ENCODE results near the gene SLC25A29. TPM values are rescaled to one million over a fixed set of nuclear protein-coding genes. Genes with fewer than 3 reads are reported as not detected.

SLC25A29 gene
- polyA plus RNA-seq, 1 donor (not counting 4 experiments of a cell fraction or from before 2014, with no cell fraction given), result 16.3 TPM

GRCh38 chr14:100332797-100333196 is 26.6 kb upstream of the SLC25A29 start:
- peaks cover 15 to 26% of the 10 kb centered on the region in 2 experiments for H3K36me3 ChIP-seq (ENCODE audit: control insufficient read depth in 2 of 2, extremely low read depth in 1 of 2, insufficient read depth in 2 of 2, low read length in 2 of 2)
- no peak for DNase-seq (ENCODE audit: low read depth, low spot score)
- no peaks in the 10 kb centered on the region for H3K79me2 ChIP-seq (ENCODE audit: control insufficient read depth, insufficient read depth, low read length)
- dilution Hi-C loops (cut with MboI; ENCODE audit: extremely low pct_ligation_motif_present, low sequenced_read_pairs), result no loop called here
- H3K4me1 ChIP-seq (ENCODE audit: control insufficient read depth, extremely low read depth, insufficient read depth, low read length), result no peaks in the 10 kb centered on the region
- H4K20me1 ChIP-seq (ENCODE audit: control insufficient read depth, extremely low read depth, insufficient read depth, low read length), result no peaks in the 10 kb centered on the region
- H3K9me1 ChIP-seq (ENCODE audit: control insufficient read depth, extremely low read depth, insufficient read depth, low read length), result no peaks in the 10 kb centered on the region
- H3K4me3 ChIP-seq (ENCODE audit: control insufficient read depth in 2 of 3, extremely low read depth in 1 of 3, insufficient read depth in 2 of 3, low read depth in 1 of 3, low read length in 3 of 3), result no peak overlapping the region
- H3K9me3 ChIP-seq (ENCODE audit: control insufficient read depth, low read depth, low read length), result no peaks in the 10 kb centered on the region
- TF ChIP-seq CTCF (optimal IDR thresholded peaks at IDR 0.05 in 1 of 3, IDR thresholded peaks at IDR 0.05 in 1 of 3, conservative IDR thresholded peaks at IDR 0.05 in 1 of 3; ENCODE audit: extremely low read depth in 1 of 3, insufficient read depth in 2 of 3, low read length in 3 of 3) (no peak), EZH2 (IDR thresholded peaks at IDR 0.05; ENCODE audit: low read length) (no peak)
- H3K9ac ChIP-seq (ENCODE audit: control insufficient read depth, extremely low read depth, insufficient read depth, low read length), result no peak overlapping the region
- FAIRE-seq, result no peak
- no peak overlapping the region for H3K4me2 ChIP-seq (ENCODE audit: control insufficient read depth, extremely low read depth, insufficient read depth, low read depth, low read length)
- no peak overlapping the region for H2AFZ ChIP-seq (ENCODE audit: control insufficient read depth, low read length)
- H3K27ac ChIP-seq (ENCODE audit: control insufficient read depth, insufficient read depth, low read length), result no peak overlapping the region
- no peaks in the 10 kb centered on the region for H3K27me3 ChIP-seq (ENCODE audit: control insufficient read depth, extremely low read depth, insufficient read depth, low read length)

- dilution Hi-C loops (cut with MboI; ENCODE audit: extremely low pct_ligation_motif_present, low sequenced_read_pairs), result no loop called here
- Histone ChIP-seq H3K4me1 (ENCODE audit: control insufficient read depth, extremely low read depth, insufficient read depth, low read length) (no peaks in the 10 kb centered on the region), H3K4me2 (ENCODE audit: control insufficient read depth, extremely low read depth, insufficient read depth, low read depth, low read length) (no peak overlapping the region), H3K9me1 (ENCODE audit: control insufficient read depth, extremely low read depth, insufficient read depth, low read length) (no peaks in the 10 kb centered on the region), H3K4me3 (ENCODE audit: control insufficient read depth in 2 of 3, extremely low read depth in 1 of 3, insufficient read depth in 2 of 3, low read depth in 1 of 3, low read length in 3 of 3) (no peak overlapping the region), H3K27ac (ENCODE audit: control insufficient read depth, insufficient read depth, low read length) (no peak overlapping the region), H2AFZ (ENCODE audit: control insufficient read depth, low read length) (no peak overlapping the region), H4K20me1 (ENCODE audit: control insufficient read depth, extremely low read depth, insufficient read depth, low read length) (no peaks in the 10 kb centered on the region), H3K9me3 (ENCODE audit: control insufficient read depth, low read depth, low read length) (no peaks in the 10 kb centered on the region), H3K9ac (ENCODE audit: control insufficient read depth, extremely low read depth, insufficient read depth, low read length) (no peak overlapping the region), H3K79me2 (ENCODE audit: control insufficient read depth, insufficient read depth, low read length) (no peaks in the 10 kb centered on the region), H3K27me3 (ENCODE audit: control insufficient read depth, extremely low read depth, insufficient read depth, low read length) (no peaks in the 10 kb centered on the region), H3K36me3 (ENCODE audit: control insufficient read depth in 2 of 2, extremely low read depth in 1 of 2, insufficient read depth in 2 of 2, low read length in 2 of 2) (peaks cover 11 to 21% of the 10 kb centered on the region in 2 experiments)
- DNase-seq (ENCODE audit: low read depth, low spot score) (no peak), FAIRE-seq (no peak)
- TF ChIP-seq EZH2 (IDR thresholded peaks at IDR 0.05; ENCODE audit: low read length) (no peak), CTCF (optimal IDR thresholded peaks at IDR 0.05 in 1 of 3, IDR thresholded peaks at IDR 0.05 in 1 of 3, conservative IDR thresholded peaks at IDR 0.05 in 1 of 3; ENCODE audit: extremely low read depth in 1 of 3, insufficient read depth in 2 of 3, low read length in 3 of 3) (no peak)
Observed at GRCh38 chr14:100332071-100332639, 25.9 kb upstream of the SLC25A29 start.
